ENCODE results near the gene FN3K.
"Not testable (repeated sequence)": the region's sequence is repeated elsewhere in the genome, so short reads cannot be mapped to it uniquely, and the experiment has no call there.

The FN3K gene

GRCh38 chr17:82775001-82775823, 39.8 kb downstream of the FN3K start:
- peak; percentile 33 to 41 for DNase-seq

GRCh38 chr17:82776454-82776853, 41.0 kb downstream of the FN3K start:
- DNase-seq, result no peak

- DNase-seq, result not testable (repeated sequence)
Observed at GRCh38 chr17:82777778-82778375, 42.5 kb downstream of the FN3K start.

- no peak for DNase-seq
Observed at GRCh38 chr17:82779541-82779940, 44.1 kb downstream of the FN3K start.

- DNase-seq, result no peak
Observed at GRCh38 chr17:82780195-82780594, 44.8 kb downstream of the FN3K start.

GRCh38 chr17:82780971-82781893, 45.8 kb downstream of the FN3K start:
- no peak for DNase-seq

GRCh38 chr17:82781894-82782274, 46.5 kb downstream of the FN3K start:
- peak; percentile 72 to 83 for DNase-seq

- DNase-seq, result no peak
Observed at GRCh38 chr17:82782657-82783207, 47.3 kb downstream of the FN3K start.

GRCh38 chr17:82783498-82783897, 48.1 kb downstream of the FN3K start:
- DNase-seq, result no peak

- not testable (repeated sequence) for DNase-seq
Observed at GRCh38 chr17:82785581-82785980, 50.2 kb downstream of the FN3K start.

GRCh38 chr17:82786427-82786826, 51.0 kb downstream of the FN3K start:
- DNase-seq, result no peak

- DNase-seq, result no peak
Observed at GRCh38 chr17:82787081-82787848, 51.9 kb downstream of the FN3K start.

- DNase-seq, result no peak
Observed at GRCh38 chr17:82788206-82789001, 53.0 kb downstream of the FN3K start.

- DNase-seq, result no peak
Observed at GRCh38 chr17:82789051-82789592, 53.7 kb downstream of the FN3K start.

GRCh38 chr17:82789806-82790205, 54.4 kb downstream of the FN3K start:
- no peak for DNase-seq

GRCh38 chr17:82790391-82790790, 55.0 kb downstream of the FN3K start:
- DNase-seq, result no peak

GRCh38 chr17:82791532-82791931, 56.1 kb downstream of the FN3K start:
- no peak for DNase-seq

GRCh38 chr17:82793974-82794630, 58.7 kb downstream of the FN3K start:
- no peak for DNase-seq

- no peak for DNase-seq
Observed at GRCh38 chr17:82794781-82795482, 59.5 kb downstream of the FN3K start.

- no peak for DNase-seq
Observed at GRCh38 chr17:82795615-82796014, 60.2 kb downstream of the FN3K start.
